ENCODE data around the gene RBM15.

The RBM15 gene

GRCh38 chr1:110361856-110362255, 22.7 kb downstream of the RBM15 start:
- Histone ChIP-seq H3K36me3 (peaks cover 78% of the 10 kb centered on the region), H3K9me3 (ENCODE audit: severe bottlenecking) (no peaks in the 10 kb centered on the region), H3K4me3 (ENCODE audit: low read depth, low read length) (no peak overlapping the region), H3K27me3 (ENCODE audit: insufficient read depth, low read depth, severe bottlenecking) (no peaks in the 10 kb centered on the region), H3K27ac (no peak overlapping the region)
- DNase-seq: no peak
- no peak for TF ChIP-seq CTCF (IDR thresholded peaks at IDR 0.05; ENCODE audit: low read depth, low read length)

- Histone ChIP-seq H3K4me3 (ENCODE audit: low read depth, low read length) (no peak overlapping the region), H3K36me3 (peaks cover 75% of the 10 kb centered on the region), H3K27ac (no peak overlapping the region), H3K27me3 (ENCODE audit: insufficient read depth, low read depth, severe bottlenecking) (no peaks in the 10 kb centered on the region), H3K9me3 (ENCODE audit: severe bottlenecking) (no peaks in the 10 kb centered on the region)
- no peak for DNase-seq
- no peak for TF ChIP-seq CTCF (IDR thresholded peaks at IDR 0.05; ENCODE audit: low read depth, low read length)
Measured at GRCh38 chr1:110364221-110364620, 25.0 kb downstream of the RBM15 start.

GRCh38 chr1:110370827-110371226, 31.6 kb downstream of the RBM15 start:
- Histone ChIP-seq H3K27ac (no peak overlapping the region), H3K27me3 (ENCODE audit: insufficient read depth, low read depth, severe bottlenecking) (no peaks in the 10 kb centered on the region), H3K4me3 (ENCODE audit: low read depth, low read length) (no peak overlapping the region), H3K36me3 (peaks cover 58% of the 10 kb centered on the region), H3K9me3 (ENCODE audit: severe bottlenecking) (no peaks in the 10 kb centered on the region)
- DNase-seq: no peak
- no peak for TF ChIP-seq CTCF (IDR thresholded peaks at IDR 0.05; ENCODE audit: low read depth, low read length)

- no peak overlapping the region for H3K27ac ChIP-seq
- DNase-seq: no peak
- H3K9me3 ChIP-seq (ENCODE audit: severe bottlenecking): no peaks in the 10 kb centered on the region
- no peak overlapping the region for H3K4me3 ChIP-seq (ENCODE audit: low read depth, low read length)
- H3K27me3 ChIP-seq (ENCODE audit: insufficient read depth, low read depth, severe bottlenecking): no peaks in the 10 kb centered on the region
- peaks cover 53% of the 10 kb centered on the region for H3K36me3 ChIP-seq
- no peak for TF ChIP-seq CTCF (IDR thresholded peaks at IDR 0.05; ENCODE audit: low read depth, low read length)
Measured at GRCh38 chr1:110375490-110375889, 36.3 kb downstream of the RBM15 start.

- no peak for TF ChIP-seq CTCF (IDR thresholded peaks at IDR 0.05; ENCODE audit: low read depth, low read length)
- Histone ChIP-seq H3K27me3 (ENCODE audit: insufficient read depth, low read depth, severe bottlenecking) (no peaks in the 10 kb centered on the region), H3K9me3 (ENCODE audit: severe bottlenecking) (no peaks in the 10 kb centered on the region), H3K4me3 (ENCODE audit: low read depth, low read length) (no peak overlapping the region), H3K27ac (no peak overlapping the region), H3K36me3 (peaks cover 33% of the 10 kb centered on the region)
- DNase-seq: no peak
Measured at GRCh38 chr1:110380672-110381283, 41.6 kb downstream of the RBM15 start.
